HG02884 (cell line): Measurements from ENCODE around the gene SPATA21.

ENCODE experiments used
- ATAC-seq: cut with Tn5 transposase; IDR thresholded peaks from one replicate; pipeline ENCODE4 v1.9.1; 2021; ENCODE audit warnings: mild to moderate bottlenecking, moderate library complexity; ENCODE audit not compliant: unreplicated experiment

SPATA21 gene

DNA sequence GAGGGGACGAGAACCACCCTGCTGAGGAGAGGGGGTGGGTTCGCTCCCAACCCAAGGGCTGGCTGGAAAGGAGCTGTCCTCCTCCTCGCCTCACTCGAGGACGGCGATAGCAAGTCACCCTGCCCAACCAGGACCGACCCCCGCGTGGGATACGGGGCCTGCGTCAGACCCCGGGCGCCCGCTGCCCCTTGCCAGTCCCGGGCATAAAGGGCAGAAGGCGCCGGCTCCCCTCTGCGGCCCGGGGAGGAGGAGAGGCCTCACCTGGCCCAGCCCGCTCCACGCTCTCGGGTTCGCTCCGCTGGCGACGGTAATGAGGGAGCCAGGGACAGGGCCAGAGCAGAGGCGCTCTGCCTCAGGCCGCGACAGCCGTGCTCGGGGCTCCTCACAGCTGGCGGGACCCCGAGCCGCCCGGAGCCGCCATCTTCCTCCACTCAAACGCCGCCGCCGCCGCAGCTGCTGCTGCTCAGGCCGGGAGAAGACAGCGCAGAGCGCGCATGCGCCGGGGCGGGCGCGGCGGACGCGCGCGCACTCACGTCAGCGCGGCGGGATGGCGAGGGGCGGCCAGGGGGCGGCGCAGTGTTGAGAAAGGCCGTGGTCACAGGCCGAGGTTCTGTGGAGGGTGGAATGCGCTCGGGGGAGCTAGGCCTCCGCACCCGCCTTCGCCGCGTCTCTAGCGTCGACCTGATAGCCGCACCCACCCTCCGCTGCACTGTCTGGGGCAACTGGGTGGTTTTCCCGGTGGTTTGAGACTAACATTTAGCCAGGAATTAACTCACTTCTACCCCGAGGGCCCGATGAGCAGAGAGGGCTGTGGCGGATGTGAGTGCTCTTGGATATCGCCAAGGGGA lies 85.0 kb downstream of the SPATA21 start, which contains the start of gene FBXO42:
Gene FBXO42, minus strand, starts transcription at position 487 of the 848 bp plus-strand sequence. CDS start 37,062 bp downstream, outside the sequence.
- ATAC-seq = peak; percentile 89

DNA sequence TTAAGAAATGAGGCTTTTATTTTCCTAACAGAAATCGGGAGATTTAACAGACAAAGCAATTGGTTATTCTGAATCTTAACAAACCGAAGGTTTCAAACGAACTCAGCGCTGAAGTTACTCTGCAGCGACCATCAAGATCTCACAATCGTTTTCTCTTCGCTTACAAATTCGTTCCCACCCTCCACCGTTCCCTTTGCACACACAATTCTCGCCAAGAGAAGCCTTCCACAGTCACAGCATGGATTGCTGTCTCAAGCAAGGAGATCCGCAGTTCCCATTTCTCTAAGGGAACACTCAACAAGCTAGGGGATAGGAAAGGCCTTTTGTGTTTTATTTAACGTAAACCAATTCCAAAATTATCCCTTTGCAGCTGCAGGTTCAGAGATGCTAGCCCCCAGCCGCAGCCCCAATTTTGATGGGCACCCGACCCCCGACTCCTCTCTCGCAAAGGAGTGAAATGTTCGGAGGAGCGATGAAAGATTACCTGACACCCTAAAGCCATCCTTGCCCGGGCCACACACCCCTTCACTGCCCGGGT lies 85.7 kb downstream of the SPATA21 start:
- no peak for ATAC-seq

DNA sequence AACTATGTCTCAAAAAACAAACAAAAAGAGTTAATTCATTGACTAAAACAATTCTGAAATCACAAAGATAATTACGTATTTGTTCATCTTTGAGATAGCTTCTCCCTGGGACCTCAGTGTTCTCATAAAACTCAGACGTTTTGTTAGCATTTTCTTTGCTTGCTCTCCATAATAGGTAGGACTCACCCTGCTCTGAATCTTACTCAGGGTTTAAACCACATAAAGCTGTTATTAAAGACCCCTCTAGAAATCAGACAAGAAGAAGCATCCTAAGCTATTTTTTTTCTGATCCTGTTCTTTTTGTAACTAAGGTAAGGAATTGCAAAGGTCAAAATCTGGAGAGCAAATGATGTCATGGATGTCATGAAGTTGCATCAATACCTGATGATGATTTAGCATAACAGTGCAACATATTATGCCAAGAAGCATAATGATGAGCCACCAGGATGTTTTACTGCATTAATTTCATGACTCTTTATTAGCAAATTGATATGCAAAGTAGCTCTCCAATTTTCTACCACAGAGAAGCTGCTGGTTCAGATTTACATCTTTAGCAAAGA lies 87.3 kb downstream of the SPATA21 start:
- ATAC-seq = no peak
